ENCODE measurements around the gene PAPPA2. TPM values are rescaled to one million over a fixed set of nuclear protein-coding genes. Genes with fewer than 3 reads are reported as not detected.

The PAPPA2 gene
- total and polyA plus RNA-seq, 9 of the 15 experiments (the other 6 are each of a cell fraction or from before 2014, with no cell fraction given) = 0.01 to 0.15 (median 0.05) TPM; not detected in 2

- peaks cover 0 to 6% of the 10 kb centered on the region in 2 experiments; a peak in 1 of 5 replicates for H3K4me1 ChIP-seq (replicated peaks in 1 of 2; ENCODE audit: control insufficient read depth in 2 of 2, insufficient read depth in 2 of 2, low read length in 2 of 2)
- no peak for TF ChIP-seq NCOA2 (IDR thresholded peaks at IDR 0.05; ENCODE audit: partially characterized antibody in 2 of 2)
- no peak for TF ChIP-seq HDAC3 (IDR thresholded peaks at IDR 0.05; ENCODE audit: borderline replicate concordance, partially characterized antibody)
- no peak for TF ChIP-seq MCM7 (IDR thresholded peaks at IDR 0.05)
- TF ChIP-seq NR4A1 (CRISPR knock-in tag; IDR thresholded peaks at IDR 0.05) = no peak
- TF ChIP-seq NR4A1 (tag; IDR thresholded peaks at IDR 0.05) = no peak
- TF ChIP-seq STAT6 (CRISPR knock-in tag; IDR thresholded peaks at IDR 0.05) = no peak
- no peaks in the 10 kb centered on the region for H4K20me1 ChIP-seq (replicated peaks; ENCODE audit: control insufficient read depth, insufficient read depth, low read length)
- H3K9me3 ChIP-seq (replicated peaks; ENCODE audit: control insufficient read depth, insufficient read depth, low read depth, low read length) = no peaks in the 10 kb centered on the region
- no peaks in the 10 kb centered on the region for H3K36me3 ChIP-seq (ENCODE audit: control insufficient read depth, insufficient read depth, low read length)
- H3K9ac ChIP-seq (ENCODE audit: insufficient read depth in 1 of 2, low read depth in 2 of 2, low read length in 2 of 2) = no peak overlapping the region
- FAIRE-seq (no peak), DNase-seq (ENCODE audit: extremely low read depth in 1 of 4, low spot score in 3 of 4) (no peak), ATAC-seq (no peak)
- H3K4me3 ChIP-seq = no peak overlapping the region
- no TSS peak for BruUV-seq (replicated peaks)
- intact Hi-C loops (cut with micrococcal nuclease) (no loop called here), in situ Hi-C loops (cut with MboI) (loop anchor here (25.0 kb wide), 1 partner anchor 1371 kb away; no protein-coding TSS in a partner anchor)
- H3K9me1 ChIP-seq (ENCODE audit: control insufficient read depth, insufficient read depth, low read length) = no peaks in the 10 kb centered on the region
- WGBS (ENCODE audit: insufficient coverage, low coverage, missing lambda C conversion rate) = 5% methylated on average over 2 of the region's 2 CpGs
- ChIA-PET POLR2A (interaction anchor here (0.8 to 1.2 kb wide), 4 partner anchors 8 to 12 kb away, joined by 3 to 4 read pairs (median 3); no protein-coding TSS in a partner anchor), CTCF (ENCODE audit: low intra/inter-chr PET ratio) (interaction anchor here (0.6 kb wide), 1 partner anchor 9 kb away, joined by 3 read pairs; no protein-coding TSS in a partner anchor)
- no peak overlapping the region for H3K4me2 ChIP-seq (ENCODE audit: insufficient read depth, low read length)
- no peaks in the 10 kb centered on the region for H3K79me2 ChIP-seq (ENCODE audit: control insufficient read depth, insufficient read depth, low read length)
- no peak overlapping the region for H3K27ac ChIP-seq (ENCODE audit: extremely low read depth, low read depth, low read length)
- H3K27me3 ChIP-seq (ENCODE audit: control insufficient read depth in 2 of 2, insufficient read depth in 2 of 2, low read length in 2 of 2) = no peaks in the 10 kb centered on the region; a peak in 2 of 5 replicates
- no peak overlapping the region for H2AFZ ChIP-seq (ENCODE audit: low read depth, low read length)
These were observed 103.3 kb downstream of the PAPPA2 start for GRCh38 chr1:176566004-176566975.
